T-helper 9 cell (primary cell): ENCODE results near the gene HSCB.
A peak's percentile ranks its signal among the peaks of the same experiment; 100 is the strongest.
"Not testable (repeated sequence)": the region's sequence is repeated elsewhere in the genome, so short reads cannot be mapped to it uniquely, and the experiment has no call there.

ENCODE experiments used
- DNase-seq: peaks from one replicate; pipeline ENCODE4 v3.0.0-alpha.2; 2020

The HSCB gene

DNA sequence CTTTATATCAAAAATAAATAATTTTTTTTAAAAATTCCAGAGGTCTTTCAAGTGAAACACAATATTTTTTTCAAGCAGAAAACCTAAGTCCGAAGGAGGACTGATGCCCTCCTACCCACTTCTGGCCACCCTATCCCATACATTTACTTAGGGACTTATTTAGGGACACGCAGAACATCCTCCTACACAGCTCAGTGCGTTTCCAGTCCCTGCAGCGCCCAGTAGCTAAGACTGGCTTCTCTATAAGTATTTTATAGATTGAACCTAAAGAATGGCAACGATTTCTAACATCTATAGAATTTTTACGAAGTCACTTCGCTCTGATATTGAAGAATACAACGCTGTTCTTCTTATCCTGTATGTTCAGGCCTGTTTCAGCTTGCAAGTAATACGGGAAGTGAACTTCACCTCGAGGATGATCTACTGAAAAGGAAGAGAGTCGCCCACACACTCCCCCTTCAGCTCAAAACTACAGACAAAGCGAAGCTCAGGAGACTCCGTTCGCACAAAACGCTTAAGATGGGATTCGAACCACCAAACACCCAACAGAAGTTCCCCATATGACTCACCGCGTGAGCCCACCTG is 547 bp upstream of the HSCB start:
- DNase-seq, result no peak

DNA sequence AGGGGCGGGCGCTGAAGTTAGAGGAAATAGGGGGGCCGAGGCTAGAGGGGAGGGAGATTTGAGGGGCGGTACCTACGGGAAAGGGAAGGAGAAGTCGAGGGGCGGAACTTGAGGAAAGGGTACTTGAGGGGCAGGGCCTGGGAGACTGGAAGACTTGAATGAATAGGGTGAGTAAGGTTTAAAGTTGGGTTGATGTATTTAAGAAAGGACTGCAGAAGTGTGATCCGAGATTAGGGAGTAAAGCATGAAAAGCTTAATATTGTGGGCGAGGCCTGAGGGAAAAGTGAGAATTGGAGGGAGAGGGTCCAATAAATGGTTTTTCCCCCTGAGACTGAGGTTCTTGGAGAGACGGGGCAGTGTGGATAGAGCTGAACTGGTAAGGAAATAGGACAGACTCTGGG is 723 bp downstream of the HSCB start:
- no peak for DNase-seq

DNA sequence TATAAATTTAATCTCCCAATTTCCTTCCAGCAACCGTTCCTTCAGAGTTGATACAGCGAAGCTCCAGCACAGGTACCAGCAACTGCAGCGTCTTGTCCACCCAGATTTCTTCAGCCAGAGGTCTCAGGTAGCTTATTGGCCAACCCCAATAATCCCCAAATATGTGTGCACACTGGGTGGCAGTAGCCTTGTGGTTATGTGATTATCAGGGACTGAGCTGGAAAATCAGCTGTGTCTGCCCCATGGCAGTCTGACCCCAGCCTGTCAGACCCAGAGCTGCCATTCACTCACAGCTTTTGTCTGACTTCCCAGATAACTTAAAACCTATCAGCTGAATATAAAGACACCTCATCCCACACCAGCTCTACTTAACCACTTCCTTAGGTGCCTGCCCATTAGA is 2.0 kb downstream of the HSCB start:
- no peak for DNase-seq

DNA sequence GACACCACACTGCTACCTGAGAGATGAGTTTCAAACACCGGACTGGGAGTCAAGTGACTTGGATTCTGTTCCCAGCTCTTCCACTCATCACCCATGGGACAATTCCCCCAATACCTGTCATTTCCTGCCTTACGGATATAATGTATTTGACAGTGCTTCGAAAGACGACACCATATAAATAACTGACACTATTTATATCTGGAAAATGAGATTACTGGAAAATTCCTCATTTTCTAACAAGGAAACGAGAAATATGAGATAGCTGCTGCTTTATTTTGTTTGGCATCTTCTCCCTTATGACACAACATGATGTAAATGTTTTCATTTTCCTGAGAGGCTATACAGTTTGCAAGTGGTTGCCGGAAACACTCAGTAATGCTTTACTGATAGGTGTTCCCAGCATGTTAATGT is 8.6 kb downstream of the HSCB start:
- no peak for DNase-seq

DNA sequence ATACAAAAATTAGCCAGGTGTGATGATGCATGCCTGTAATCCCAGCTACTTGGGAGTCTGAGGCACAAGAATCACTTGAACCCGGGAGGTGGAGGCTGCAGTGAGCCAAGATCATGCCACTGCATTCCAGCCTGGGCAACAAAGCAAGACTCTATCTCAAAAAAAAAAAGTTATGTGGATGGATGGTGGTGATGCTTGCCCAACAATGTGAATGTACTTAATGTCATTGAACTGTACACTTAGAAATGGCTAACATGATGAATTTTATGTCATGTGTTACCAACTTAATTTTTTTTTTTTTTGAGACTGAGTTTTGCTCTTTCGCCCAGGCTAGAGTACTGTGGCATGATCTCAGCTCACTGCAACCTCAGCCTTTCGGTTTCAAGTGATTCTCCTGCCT is 12.7 kb downstream of the HSCB start:
- not testable (repeated sequence) for DNase-seq

DNA sequence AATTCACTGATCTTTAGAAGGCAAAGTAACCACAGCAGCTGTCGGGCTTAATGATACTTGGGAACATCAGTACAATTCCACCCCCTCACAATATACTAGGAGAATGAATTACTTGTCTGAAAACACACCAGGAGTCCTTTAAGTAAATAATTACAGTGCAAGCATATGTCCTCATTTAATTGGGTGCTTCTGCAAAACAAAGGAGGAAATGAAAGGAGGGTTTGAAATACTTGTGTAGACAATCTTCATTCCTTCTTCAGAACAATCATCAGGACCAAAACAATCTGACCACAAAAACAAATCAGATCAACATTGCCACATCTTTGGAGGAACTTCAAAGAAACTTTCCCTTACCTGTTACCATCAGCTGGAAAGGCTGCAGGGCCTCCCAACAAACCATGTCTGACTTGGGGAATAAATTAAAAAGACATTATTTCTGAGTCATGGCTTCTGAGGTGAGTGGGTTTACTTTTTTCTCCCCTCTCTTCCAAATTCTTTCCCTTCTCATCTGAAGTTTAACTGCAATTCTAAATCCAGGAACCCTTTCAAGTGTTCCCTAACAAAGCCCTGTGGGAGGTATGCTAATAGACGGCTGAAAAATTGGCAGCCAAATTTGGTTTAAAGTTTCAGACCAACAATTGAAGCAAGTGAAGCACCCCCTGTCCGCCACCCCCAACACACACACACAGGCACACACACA is 18.2 kb downstream of the HSCB start:
- DNase-seq, result no peak

DNA sequence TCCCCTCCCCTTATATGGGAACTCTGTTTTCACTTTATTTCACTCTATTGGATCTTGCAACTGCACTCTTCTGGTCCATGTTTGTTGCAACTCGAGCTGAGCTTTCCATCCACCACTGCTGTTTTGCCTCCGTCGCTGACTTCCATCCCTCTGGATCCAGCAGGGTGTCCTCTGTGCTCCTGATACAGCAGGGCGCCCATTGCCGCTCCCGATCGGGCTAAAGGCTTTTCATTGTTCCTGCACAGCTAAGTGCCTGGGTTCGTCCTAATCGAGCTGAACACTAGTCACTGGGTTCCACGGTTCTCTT is 19.6 kb downstream of the HSCB start:
- DNase-seq, result no peak

DNA sequence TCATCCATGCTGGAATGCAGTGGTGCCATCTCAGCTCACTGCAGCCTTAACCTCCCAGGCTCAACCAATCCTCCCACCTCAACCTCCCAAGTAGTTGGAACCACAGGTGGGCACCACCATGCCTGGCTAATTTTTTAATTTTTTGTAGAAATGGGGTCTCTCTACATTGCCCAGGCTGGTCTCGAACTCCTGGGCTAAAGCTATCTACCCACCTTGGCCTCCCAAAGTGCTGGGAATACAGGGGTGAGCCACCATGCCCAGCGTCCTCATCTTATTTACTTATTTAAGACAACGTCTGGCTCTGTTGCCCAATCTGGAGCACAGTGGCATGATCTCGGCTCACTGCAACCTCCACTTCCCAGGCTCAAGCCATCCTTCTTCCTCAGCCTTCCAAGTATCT is 20.2 kb downstream of the HSCB start:
- not testable (repeated sequence) for DNase-seq

DNA sequence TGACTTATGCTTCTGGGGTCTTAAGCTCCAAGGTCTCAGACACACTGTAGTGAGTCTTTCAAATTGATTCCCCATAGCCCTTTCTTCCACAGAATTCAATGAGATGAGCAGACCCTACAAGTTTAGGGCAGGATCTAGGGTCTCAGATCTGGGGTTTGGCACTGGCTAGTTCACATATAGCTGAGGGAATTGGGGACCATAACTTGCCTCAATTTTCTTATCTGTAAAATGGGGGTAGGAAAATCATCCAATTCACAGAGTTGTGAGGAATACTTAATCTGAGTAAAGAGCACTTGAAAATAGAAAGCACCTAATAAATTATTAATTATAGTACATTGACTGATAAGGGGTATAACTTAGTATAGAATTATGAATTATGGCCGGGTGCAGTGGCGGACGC is 24.8 kb downstream of the HSCB start:
- DNase-seq, result no peak

DNA sequence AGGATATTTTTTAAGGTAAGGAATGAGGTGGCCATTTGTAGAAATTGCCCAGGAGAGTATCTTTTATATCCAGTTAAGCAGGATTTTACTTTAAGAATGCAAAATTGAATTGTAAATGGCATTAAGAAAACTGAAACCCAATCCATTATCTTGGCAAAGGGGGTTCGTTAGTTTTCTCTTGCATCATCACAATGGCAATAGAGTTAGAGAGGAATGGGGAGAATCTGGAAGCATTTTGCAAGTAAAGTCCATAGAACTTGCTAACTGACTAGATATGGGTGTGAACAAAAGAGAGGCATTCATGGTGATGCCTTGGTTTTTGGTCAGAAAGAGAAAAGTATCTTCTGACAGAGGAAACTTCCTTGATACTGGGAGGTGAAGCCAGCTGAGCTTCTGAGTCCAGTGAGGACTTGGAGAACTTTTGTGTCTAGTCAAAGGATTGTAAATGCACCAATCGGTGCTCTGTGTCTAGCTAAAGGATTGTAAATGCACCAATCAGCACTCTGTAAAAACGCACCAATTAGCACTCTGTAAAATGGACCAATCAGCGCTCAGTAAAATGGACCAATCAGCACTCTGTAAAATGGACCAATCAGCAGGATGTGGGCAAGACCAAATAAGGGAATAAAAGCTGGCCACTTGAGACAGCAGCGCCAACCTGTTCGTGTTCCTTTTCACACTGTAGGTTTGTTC is 27.0 kb downstream of the HSCB start:
- no peak for DNase-seq

DNA sequence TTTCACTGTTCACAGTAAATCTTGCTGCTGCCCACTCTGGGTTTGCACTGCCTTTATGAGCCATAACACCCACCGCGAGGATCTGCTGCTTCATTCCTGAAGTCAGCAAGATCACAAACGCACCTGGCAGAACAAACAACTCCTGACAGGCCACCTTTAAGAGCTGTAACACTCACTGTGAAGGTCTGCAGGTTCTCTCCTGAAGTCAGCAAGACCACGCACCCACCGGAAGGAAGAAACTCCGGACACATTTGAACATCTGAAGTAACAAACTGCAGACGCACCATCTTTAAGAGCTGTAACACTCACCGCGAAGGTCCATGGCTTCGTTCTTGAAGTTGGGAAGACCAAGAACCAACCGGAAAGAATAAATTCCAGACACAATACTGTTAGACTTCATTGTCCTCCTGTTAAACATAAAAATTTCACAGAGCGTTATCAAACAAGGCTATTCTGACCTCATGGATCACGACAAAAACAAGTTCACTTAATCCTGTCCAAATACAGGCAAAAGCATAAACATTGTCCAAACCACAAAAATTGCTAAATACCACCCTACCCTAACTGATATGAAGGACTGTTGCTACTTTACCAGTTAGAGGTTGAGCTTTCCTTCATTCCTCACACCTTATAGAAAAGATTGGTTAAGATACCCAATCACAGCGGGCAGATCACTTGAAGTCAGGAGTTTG is 27.7 kb downstream of the HSCB start:
- DNase-seq, result no peak

DNA sequence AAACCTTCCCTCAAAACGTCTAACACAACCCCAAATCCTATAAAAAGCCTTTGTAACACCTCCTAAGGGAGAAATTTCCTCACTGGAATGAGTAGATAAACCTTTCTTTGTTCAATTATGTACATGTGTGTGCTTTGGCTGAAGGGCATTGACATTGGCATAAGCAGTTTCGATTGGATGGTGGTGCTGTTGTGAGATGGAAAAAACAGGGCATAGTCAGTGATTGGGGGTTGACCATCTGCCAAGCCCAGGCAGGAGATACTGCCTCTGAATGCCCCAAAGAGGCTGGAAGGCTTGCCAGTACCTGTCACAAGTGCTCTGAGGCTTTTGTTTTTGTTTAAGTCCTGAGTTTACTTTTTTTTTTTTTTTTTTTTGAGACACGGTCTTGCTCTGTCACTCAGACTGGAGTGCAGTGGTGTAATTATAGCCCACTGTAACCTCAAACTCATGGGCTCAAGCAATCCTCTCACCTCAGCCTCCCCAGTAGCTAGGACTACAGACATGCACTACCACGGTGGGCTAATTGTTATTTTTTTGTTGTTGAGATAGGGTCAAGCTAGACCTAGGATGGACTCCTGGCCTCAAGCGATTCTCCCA is 29.5 kb downstream of the HSCB start:
- DNase-seq, result no peak

DNA sequence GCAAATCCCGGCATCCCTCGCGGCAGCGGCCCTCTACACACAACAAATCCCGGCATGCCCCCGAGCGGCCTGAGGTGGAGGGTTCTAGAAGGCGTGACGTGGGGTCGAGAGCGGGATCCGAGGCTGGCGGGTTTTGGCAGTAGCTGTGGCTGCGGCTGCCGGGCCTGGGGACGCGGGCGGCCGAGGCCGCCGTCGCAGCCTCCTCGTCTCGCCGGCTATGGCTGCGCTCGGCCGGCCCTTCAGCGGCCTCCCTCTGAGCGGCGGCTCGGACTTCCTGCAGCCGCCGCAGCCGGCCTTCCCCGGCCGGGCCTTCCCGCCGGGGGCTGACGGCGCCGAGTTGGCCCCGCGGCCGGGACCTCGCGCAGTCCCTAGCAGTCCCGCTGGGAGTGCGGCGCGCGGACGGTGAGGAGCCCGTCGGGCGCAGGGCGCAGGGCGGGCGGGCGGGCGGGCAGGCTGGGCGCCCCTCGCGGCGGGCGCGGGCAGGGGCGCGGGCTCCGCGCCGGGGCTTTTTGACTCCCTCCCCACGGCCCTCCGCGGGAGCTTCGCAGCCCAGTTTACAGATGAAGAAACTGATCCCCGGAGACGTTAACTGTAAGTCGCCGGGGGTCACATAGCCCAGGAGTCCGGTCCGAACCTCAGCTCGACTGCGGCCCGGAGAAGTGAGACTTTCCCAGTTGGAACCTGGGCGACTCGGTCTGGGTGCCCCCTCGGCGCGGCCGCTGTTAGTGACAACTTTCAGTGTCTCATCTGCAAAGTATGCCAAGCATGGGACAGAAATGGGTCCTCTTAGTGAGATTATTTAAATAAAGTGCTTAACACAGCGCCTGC is 31.0 kb downstream of the HSCB start, which contains the start of gene CCDC117:
CCDC117 (plus strand) TSS at position 63 of the 828 bp plus-strand sequence; CDS start at position 218, 155 bp downstream.
- peak; percentile 91 for DNase-seq

DNA sequence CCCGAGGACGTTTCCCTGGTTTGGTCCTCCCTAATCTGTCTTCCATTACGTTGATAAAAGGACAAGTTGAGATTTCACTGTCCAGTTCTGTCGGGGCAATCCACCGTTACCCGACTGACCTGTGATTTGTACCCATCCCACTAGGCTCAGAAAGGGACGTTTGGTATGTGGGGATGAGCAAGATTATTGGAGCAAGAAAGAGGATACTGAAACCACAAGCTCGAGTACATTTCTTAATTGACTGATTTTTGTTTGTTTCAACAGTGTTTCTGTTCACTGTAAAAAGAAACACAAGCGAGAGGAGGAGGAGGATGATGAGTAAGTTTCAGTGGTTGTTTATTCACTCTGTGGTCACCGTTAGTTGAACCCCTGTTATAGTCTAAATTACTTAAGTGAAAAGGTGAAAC is 31.6 kb downstream of the HSCB start:
- DNase-seq, result no peak

DNA sequence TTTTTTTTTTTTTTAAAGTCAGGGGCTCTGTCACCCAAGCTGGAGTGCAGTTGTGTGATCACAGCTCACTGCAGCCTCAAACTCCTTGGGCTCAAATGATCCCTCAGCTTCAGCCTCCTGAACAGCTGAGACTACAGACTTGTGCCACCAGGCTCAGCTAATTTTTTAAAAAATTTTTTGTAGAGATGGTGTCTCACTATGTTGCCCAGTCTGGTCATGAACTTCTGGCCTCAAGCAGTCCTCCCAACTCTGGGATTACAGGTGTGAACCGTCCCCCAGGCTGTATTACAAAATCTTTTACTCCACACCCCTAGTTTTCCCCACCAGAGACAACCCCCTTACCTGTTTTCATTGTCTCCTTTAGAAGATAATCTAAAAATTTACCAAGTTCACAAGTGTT is 32.5 kb downstream of the HSCB start:
- DNase-seq, result no peak

DNA sequence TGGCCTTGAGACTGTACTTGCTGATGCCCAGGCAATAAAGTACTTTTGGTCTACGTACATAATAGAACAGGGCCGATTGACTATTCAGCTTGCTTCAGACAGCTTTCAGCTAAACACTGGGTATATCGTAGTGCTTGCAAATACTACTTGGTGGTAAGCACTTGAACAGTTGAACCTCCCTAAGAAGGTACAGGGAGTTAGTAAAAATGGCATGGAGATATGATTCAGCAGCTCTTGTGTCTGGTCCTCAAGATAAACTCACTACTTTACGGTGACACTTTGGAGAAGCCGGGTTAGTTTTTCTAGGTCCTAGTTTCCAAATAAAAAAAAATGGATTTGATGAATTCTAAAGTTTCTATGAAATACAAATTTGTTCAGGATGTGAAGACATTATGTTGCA is 38.0 kb downstream of the HSCB start:
- no peak for DNase-seq

DNA sequence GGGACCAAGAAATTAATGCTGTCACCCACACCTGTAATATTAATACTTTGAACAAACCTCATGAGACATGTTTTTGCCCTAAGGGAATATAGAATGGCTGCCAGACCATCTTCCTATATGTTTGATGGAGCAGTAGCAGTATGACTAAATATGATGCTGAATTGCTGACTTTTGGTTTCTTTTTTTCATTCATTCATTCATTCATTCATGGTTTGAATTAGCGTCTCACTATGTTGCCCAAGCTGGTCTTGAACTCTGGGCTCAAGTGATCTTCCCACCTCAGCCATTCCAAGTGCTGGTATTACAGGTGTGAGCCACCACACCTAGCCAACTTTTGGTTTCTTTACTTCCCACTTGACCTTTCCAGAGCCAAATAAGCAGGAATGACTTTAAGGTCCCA is 38.5 kb downstream of the HSCB start:
- no peak for DNase-seq

DNA sequence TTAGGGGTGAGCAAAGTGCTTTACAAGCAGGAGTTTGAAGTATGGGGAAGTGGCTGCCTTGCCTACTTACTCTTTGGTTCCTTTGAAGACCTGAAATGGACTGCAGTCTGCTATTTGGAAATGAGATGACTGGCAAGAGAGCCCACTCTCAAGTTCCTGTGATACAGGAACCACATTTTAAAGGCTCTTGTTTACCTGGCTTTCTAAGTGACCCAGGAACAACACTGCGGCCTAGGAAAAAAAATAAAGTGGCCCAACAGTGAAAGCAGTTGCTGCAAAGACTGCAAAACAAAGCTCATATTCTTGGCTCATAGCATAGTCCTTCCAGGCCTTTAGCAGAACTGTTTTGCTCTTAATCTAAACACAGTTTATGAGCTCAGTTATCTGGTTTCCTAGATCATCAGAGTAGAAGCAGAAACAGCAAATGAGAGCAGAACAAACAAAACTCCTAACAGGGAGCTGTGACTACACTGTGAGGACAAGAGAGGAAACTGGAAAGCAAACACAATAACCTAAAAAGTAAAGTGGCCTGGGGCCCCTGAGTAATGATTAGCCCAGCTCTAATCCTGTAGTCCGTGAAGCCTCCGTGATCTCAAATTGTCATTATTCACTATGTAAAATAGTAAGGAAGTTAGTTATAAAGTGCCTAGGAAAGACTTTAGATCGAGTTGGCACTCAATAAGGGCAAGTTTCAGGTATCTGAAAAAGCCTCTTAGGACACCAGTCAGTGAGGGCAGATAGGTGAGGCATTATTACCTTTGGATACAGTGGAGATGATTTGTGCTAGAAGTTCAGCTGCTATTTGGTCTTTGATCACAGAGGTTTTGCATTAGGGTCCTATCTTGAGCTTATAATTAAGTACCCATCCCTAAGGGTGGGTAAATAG is 42.2 kb downstream of the HSCB start:
- no peak for DNase-seq

DNA sequence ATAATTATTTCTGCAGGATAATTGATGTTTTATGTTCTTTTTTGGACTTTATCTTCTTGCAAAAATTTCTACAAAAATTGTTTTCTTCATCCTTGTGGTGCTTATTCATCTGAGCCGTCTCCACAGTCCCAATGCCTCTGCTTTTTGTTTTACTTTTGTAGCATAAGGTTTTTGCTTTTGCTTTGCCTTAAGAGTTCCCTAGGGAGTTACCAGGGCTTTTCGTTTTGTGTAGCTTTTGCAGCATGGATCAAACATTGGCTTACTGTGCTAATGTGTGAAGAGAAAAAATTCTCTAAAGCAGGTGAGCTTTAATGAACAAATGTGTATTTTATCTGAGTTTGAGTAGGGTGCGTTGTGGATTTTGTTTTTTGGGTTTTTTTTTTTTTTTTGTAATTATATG is 46.8 kb downstream of the HSCB start:
- no peak for DNase-seq

DNA sequence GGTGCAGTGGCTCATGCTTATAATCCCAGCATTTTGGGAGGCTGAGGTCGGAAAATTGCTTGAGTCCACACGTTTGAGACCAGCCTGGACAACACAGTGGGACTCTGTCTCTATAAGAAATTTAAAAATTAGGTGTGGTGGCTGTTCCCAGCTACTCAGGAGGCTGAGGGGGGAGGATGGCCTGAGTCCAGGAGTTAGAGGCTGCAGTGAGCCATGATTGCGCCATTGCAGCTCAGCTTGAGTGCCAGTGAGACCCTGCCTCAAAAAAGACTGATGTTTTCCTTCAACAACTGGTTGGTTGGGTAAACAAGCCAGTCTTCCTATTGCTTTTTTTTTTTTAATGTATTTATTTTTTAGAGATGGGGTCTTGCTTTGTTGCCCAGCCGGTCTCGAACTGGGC is 49.3 kb downstream of the HSCB start:
- DNase-seq, result no peak

DNA sequence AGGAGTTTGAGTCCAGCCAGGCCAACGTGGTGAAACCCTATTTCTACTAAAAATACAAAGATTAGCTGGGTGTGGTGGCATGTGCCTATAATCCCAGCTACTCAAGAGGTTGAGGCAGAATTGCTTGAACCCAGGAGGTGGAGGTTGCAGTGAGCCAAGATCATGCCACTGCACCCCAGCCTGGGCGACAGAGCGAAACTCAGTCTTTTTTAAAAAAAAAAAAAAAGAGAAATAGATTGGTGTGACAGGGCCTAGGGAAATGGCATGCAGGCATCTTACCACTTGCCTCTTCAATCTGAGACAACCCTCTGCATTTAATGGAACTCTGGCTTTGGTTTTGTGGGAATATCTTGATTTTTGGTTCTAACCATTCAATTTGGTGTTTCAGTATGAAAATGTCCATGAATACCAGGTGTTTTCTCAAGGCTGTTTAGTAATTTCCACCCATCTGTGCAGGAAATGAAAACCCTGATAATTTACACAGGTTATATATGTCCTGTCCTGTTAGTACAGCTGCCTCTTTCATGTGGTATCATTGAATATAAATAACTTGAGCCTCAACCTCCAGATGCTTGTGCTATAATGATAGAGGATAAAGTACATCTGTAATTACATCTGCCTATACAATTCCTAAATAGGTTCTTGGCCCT is 50.1 kb downstream of the HSCB start:
- DNase-seq, result no peak
